Measurements from ENCODE around the gene FBLIM1.

FBLIM1 gene

DNA sequence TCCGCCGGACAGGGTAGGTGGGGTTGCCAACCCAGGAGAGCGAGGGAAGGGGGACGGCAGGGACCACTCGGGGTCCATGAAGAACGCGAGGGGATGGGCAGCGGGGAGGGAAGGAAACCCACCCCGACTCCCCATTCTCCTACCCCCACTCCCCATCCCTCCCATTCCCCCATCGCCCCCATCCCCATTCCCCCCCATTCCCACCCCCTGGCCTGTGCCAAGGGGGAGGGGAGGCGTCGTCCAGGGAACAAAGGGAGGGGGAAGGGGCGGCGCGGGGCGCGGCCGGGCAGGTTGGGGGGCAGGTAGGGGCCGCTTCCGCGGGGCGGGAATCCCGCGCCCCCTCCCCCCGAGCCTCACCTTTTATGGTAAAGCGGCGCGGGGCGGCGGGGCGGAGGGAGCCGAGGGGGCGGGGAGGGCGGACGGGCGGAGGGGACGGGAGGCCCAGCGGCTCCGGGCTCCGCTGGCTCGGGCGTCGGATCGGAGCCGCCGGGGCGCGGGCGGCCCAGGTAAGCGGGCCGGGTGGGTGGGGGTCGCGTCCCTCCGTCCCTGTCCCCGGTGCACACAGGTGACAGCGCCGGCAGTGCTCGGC, at the start of gene FBLIM1:
Gene FBLIM1 (plus strand): TSS at position 453 of the 589 bp plus-strand sequence. CDS start 6,189 bp downstream, outside the sequence.
- DNase-seq, result peak; percentile 63

DNA sequence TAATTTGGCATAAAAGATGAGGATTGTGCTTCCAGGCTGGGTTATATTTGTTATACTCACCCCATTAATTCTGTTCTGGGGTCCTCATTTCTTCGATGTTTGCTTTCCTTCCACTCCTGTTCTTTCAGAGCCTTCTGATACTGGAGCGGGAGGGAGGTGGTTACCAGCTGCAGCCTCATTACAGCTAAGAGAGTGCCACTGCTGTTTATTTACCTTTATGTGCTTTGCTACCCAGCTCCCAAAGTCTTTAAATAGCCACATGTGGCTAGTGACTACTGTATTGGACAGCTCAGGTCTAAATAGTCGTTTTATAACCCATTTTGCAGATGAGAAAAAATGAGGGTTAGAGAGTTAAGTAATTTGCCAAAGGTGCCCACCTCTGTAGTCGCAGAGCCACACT, 49.4 kb upstream of the FBLIM1 start:
- no peak for DNase-seq

GRCh38 chr1:15712168-15712567, 46.4 kb upstream of the FBLIM1 start:
- DNase-seq, result peak; percentile 18

DNA sequence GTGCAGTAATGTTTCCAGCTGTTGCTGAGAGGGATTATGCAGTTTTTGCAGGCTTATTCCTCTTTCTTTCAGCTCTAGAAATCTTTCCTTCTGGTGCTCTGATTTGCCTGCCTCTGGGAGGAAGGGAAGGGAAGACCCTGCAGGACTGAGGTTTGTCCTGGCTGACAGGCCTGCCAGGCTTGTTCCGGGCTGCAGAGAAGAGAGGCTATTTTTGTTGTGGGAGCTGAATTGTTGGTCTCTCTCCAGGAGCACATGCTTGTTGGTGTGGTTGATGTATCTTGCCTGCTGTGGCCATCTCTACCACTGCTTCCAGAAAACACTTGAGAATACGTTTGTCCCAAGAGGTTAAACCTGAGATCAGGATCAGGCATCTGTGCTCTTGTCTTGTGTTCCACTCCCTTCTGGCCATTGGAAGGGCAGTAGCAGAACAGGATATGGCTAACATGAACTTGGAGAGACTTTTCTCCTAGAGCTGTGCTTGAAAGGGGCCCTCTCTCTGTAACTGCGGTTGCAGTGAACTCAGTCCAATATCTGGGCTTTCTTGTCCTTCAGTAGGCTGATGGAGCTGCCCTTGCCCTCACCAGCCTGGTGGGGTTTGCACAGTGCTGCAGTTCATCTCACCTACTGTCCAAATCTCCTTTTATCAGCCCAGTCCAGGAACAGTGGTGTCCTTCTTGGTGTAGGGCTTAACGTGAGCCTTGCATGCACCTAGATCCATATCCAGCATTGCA, 44.0 kb upstream of the FBLIM1 start:
- DNase-seq, result no peak

DNA sequence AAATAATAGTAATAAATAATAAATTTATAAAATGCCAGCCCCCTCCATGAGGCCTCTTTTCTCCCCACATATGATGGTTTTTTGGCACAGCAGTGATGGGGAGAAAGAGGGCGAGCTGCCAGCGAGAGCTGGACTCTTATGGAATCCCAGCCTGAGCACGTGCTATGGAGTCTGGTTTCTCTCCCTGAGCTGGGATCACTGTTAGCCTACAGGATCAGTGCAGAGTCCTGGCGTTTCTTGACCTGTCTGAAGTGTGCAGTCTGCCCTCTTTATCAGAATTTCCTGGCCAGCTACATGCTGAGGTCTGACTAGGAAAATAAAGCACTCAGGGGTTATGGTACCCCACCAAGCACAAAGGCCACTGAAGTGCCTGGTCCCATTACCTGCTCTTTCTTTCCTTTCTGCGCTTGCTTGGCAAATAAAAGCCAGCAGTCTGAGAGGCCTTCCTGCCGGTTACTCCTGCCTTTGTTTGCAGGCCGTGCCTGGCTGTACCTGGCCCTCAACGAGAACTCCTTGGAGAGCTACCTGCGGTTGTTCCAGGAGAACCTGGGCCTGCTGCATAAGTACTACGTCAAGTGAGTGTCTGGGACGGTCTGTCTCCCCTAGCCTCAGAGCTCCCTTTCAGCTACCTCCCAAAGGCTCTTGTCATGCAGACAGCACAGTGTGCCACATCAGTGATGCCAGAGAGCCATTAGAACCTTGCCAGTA, 41.0 kb upstream of the FBLIM1 start:
- DNase-seq, result no peak

DNA sequence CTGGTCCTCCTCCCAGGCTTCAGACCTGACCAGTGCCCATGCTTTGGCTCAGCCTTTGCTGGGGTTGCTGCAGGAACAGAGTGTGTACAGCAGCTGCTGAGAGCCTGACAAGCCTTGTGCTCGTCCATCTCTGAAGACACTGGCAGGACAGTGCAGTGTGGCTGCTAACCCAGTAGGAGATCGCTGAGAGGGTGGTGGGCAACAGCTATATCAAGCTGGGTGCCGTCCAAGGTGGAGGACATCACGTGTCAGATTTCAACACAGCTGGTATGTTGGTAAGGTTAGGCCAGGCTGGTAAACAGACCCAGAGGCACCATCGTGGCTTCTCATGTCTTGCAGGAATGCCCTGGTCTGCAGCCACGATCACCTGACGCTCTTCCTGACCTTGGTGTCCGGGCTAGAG, 40.4 kb upstream of the FBLIM1 start:
- DNase-seq, result no peak

- DNase-seq, result no peak
Observed at GRCh38 chr1:15719381-15720120, 39.0 kb upstream of the FBLIM1 start.

GRCh38 chr1:15720861-15721260, 37.7 kb upstream of the FBLIM1 start:
- no peak for DNase-seq

GRCh38 chr1:15722411-15722810, 36.2 kb upstream of the FBLIM1 start:
- no peak for DNase-seq

GRCh38 chr1:15722836-15723532, 35.6 kb upstream of the FBLIM1 start:
- no peak for DNase-seq

DNA sequence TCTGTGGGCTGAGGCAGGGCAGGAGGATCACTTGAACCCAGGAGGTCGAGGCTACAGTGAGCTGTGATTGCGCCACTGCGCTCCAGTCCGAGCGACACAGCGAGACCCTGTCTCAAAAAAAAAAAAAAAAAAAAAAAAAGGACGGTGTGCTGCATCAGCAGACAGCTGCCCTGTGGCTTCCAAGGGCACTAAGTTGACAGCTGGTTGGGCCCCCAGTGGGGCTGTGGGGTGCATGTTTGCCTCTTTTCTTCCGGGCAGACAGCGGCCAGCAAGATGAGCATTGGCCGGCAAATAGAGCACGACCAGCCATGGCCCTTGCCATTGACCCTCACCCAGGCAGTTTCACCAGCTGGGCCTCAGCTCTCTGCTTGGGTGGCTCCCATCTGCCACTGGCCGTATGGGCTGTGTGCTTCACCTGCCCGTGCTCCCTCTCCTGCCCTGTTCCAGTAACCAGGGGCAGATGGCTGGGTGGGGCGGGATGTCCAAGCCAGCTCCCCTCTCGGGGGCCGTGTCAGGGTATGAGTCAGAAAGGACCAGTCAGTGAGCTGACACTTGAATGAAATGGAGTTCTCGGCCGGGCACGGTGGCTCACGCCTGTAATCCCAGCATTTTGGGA, 34.9 kb upstream of the FBLIM1 start:
- no peak for DNase-seq

DNA sequence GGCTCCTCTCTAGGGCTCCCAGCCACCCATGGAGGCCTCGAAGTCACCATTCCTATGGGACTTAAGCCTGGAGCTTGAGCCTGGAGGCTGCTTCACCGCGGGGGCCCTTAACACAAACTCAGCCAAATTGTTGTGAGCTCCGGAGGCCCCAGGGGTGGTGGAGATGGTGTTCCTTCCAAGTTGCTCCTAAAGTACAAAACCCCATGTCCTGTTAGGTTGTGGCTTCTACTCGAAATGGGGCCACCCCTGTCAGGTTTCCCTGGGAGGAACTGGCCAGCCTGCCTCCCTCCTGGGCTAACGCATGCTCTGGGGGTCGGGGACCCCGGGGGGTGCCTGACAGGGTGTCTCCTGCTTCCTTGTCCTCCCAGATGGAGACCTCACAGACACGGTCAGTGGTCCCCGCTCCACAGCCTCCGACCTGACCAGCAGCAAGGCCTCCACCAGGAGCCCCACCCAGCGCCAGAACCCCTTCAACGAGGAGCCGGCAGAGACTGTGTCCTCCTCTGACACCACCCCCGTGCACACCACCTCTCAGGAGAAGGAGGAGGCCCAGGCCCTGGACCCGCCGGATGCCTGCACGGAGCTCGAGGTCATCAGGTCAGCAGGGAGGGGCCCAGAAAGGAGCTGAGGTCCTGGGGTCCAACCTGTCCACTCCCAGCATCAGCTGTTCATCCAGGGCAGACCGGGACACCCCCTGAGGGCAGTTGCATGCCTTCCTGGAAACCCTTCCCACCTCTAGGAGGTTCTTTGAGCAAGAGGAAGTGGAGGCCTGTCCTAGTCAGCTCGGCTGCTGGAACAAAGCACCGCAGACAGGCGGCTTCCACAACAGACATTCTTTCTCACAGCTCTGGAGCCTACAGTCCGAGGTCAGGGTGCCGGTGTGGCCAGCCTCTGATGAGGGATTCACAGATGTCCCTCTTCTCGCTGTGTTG, 33.4 kb upstream of the FBLIM1 start:
- no peak for DNase-seq

DNA sequence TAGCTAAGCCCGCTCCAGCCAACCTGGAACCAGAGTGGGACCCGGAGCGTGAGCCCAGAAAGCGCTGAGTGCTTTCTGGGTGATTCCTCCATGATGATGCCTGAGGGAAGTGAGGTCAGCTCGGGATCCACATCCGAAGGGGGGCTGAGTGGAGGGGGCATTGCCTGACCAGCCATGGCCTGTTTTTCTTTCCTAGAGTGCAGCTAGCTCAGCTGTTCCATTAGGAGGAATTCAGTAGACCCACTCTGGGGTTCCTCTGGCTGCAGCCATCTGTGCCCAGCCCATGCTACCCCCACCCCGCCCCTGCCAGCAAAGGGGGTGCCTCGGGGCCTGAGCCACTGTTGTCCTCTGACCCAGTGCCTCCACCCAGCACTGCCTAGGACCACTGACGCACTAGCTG, 32.1 kb upstream of the FBLIM1 start:
- DNase-seq, result no peak

- DNase-seq, result no peak
Observed at GRCh38 chr1:15727021-15727420, 31.6 kb upstream of the FBLIM1 start.

DNA sequence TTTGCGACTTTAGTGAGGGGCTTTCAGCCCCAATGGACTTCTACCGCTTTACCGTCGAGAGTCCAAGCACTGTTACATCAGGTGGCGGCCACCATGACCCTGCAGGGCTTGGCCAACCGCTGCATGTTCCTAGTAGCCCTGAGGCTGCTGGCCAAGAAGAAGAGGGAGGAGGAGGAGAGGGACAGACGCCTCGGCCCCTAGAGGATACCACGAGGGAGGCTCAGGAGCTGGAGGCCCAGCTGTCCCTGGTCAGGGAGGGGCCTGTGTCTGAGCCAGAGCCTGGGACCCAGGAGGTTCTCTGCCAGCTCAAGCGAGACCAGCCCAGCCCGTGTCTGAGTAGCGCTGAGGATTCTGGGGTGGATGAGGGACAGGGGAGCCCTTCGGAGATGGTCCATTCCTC, 31.2 kb upstream of the FBLIM1 start:
- no peak for DNase-seq

GRCh38 chr1:15727866-15728534, 30.6 kb upstream of the FBLIM1 start:
- DNase-seq, result no peak

DNA sequence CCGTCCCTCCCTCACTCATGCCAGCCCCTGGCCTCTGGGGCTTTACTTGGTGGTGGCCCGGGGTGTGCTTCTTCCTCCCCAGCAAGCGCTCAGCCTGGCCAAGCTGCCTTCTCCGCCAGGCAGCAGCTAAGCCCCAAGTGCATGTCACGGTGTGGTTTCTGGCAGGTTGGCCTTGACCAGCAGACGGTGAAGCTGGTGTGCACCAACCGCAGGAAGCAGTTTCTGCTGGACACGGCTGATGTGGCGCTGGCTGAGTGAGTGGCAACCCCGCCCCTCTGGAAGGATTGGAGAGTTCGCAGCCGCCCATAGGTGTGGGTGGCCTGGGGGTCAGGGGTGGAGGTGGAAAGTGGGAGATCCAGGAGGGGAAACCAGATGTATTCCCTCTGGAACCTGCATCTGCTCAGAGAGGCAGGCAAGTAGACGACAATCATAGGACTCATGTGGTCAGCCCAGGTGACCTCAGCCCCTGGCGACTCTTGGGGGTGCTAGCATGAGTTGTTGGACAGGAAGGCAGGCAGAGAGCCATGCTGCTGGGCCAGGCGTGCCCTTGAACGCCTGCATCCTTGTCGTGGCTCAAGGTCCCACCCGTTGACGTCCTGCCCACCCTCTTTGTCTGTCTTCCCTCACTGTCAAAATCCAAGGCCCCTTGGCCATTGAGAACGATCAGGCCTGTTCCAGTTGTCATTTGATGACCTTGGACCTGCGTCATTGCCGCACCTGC, 29.5 kb upstream of the FBLIM1 start:
- DNase-seq, result no peak

DNA sequence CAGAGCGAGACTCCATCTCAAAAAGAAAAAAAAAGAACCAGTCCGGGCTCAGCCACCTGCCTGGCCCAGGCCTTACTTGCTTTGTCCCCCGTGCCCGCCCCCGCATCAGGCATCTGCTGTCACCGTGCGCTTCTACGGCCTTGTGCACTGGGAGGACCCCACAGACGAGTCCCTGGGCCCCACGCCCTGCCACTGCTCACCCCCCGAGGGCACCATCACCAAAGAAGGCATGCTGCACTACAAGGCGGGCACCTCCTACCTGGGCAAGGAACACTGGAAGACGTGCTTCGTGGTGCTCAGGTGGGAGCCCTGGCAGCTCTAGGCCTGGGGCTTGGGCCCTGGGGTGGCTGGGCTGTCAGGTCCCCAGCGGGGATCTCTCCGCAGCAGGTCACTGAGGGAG, 28.2 kb upstream of the FBLIM1 start:
- DNase-seq, result no peak

- no peak for DNase-seq
Observed at GRCh38 chr1:15730936-15731335, 27.7 kb upstream of the FBLIM1 start.
